Common myeloid progenitor, CD34-positive (primary cell): ENCODE results near the gene RIT2.
"Not testable (repeated sequence)": the region's sequence is repeated elsewhere in the genome, so short reads cannot be mapped to it uniquely, and the experiment has no call there.

Experiments used
- CTCF ChIA-PET: fragments of 350-600 bp; sonication (Branson Sonifier 250); formaldehyde crosslinking; loops from one replicate; lab custom pipeline; 2021; ENCODE audit warnings: antibody characterized with exemption; lab: Charles Lee
- POLR2A ChIA-PET: fragments of 350-600 bp; sonication (Branson Sonifier 250); formaldehyde crosslinking; loops from one replicate; lab custom pipeline; 2021; ENCODE audit warnings: antibody characterized with exemption; lab: Charles Lee
- DNase-seq, 3 donors: peaks; one replicate each; pipeline versions ENCODE4 v3.0.0 to v3.0.0-alpha.2; 2013
- H3K27ac ChIP-seq, 2 experiments: 1 replicate in 1 of 2; 2 replicates in 1 of 2; pipeline ENCODE4 v1.7.0; 2013; ENCODE audit warnings: inconsistent platforms in 2 of 2, low read length in 2 of 2, mild to moderate bottlenecking in 2 of 2, low read depth in 1 of 2, moderate library complexity in 1 of 2; ENCODE audit not compliant: severe bottlenecking in 2 of 2, insufficient read depth in 1 of 2, poor library complexity in 1 of 2
- H3K27me3 ChIP-seq, 5 experiments: replicated peaks in 2 of 5; 1 replicate in 3 of 5; 2 replicates in 2 of 5; pipeline versions ENCODE4 v1.6.1 to v1.7.0; 2013; ENCODE audit warnings: low read length in 4 of 5, mild to moderate bottlenecking in 2 of 5, moderate library complexity in 2 of 5, inconsistent platforms in 1 of 5; ENCODE audit not compliant: insufficient read depth in 5 of 5, control insufficient read depth in 4 of 5
- H3K36me3 ChIP-seq, 4 experiments: 1 replicate in 2 of 4; 2 replicates in 2 of 4; pipeline versions ENCODE4 v1.6.1 to v1.7.0; 2013; ENCODE audit warnings: low read length in 3 of 4, control low read depth in 1 of 4, mild to moderate bottlenecking in 1 of 4; ENCODE audit not compliant: control insufficient read depth in 4 of 4, insufficient read depth in 4 of 4
- H3K4me1 ChIP-seq, 4 experiments: 1 replicate in 3 of 4; 2 replicates in 1 of 4; pipeline versions ENCODE4 v1.6.1 to v1.7.1; 2013; ENCODE audit warnings: low read length in 3 of 4, mild to moderate bottlenecking in 3 of 4, control low read depth in 1 of 4, inconsistent platforms in 1 of 4, moderate library complexity in 1 of 4; ENCODE audit not compliant: control insufficient read depth in 4 of 4, insufficient read depth in 4 of 4; ENCODE audit errors: control extremely low read depth in 1 of 4
- H3K4me3 ChIP-seq, 7 experiments: 1 replicate in 4 of 7; 2 replicates in 3 of 7; pipeline versions ENCODE4 v1.5.1 to v1.7.0; 2013; ENCODE audit warnings: mild to moderate bottlenecking in 7 of 7, low read length in 6 of 7, moderate library complexity in 6 of 7, inconsistent platforms in 2 of 7, low read depth in 2 of 7, control low read depth in 1 of 7; ENCODE audit not compliant: insufficient read depth in 4 of 7, control insufficient read depth in 1 of 7; ENCODE audit errors: extremely low read depth in 1 of 7
- H3K9me3 ChIP-seq, 5 experiments: 1 replicate in 4 of 5; 2 replicates in 1 of 5; pipeline versions ENCODE4 v1.6.1 to v1.7.1; 2013; ENCODE audit warnings: low read length in 4 of 5, mild to moderate bottlenecking in 2 of 5, inconsistent platforms in 1 of 5, low read depth in 1 of 5, moderate library complexity in 1 of 5; ENCODE audit not compliant: control insufficient read depth in 4 of 5, insufficient read depth in 2 of 5; ENCODE audit errors: control extremely low read depth in 1 of 5
- WGBS: methylation state at CpG from one replicate; pipeline ENCODE4 v1.1.5; 2013; ENCODE audit not compliant: insufficient coverage; 5-methylcytosine and 5-hydroxymethylcytosine counted together

The RIT2 gene

DNA sequence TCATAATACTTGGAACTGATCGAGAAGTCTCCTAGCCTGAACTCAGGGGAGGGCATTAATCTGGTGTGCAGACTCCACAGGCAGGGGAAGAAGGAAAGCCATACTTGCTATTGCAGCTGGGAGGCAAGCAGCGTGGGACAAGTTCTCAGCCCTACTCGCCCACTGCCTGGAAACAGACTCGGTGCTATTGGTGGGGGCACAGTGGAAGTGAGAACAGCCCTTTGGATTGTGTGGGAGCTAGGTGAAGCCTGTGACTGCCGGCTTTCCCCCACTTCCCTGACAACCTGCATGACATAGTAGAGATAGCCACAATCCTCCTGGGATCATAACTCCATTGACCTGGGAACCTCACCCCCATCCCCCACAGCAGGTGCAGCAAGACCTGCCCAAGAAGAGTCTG is 301.3 kb downstream of the RIT2 start:
- Histone ChIP-seq H3K4me1 (no peaks in the 10 kb centered on the region), H3K27me3 (no peaks in the 10 kb centered on the region), H3K9me3 (no peaks in the 10 kb centered on the region), H3K4me3 (no peak overlapping the region), H3K27ac (no peak overlapping the region), H3K36me3 (no peaks in the 10 kb centered on the region)
- CTCF ChIA-PET: no interaction called here
- 87% methylated on average over 4 of the region's 5 CpGs for WGBS
- no peak for DNase-seq
- POLR2A ChIA-PET: no interaction called here

GRCh38 chr18:42813570-42813969 is 301.9 kb downstream of the RIT2 start:
- DNase-seq: no peak
- Histone ChIP-seq H3K27ac (no peak overlapping the region), H3K4me3 (no peak overlapping the region), H3K36me3 (no peaks in the 10 kb centered on the region), H3K27me3 (no peaks in the 10 kb centered on the region), H3K9me3 (no peaks in the 10 kb centered on the region), H3K4me1 (no peaks in the 10 kb centered on the region)
- POLR2A ChIA-PET: no interaction called here
- CTCF ChIA-PET: no interaction called here
- 44% methylated on average over 3 of the region's 4 CpGs for WGBS

DNA sequence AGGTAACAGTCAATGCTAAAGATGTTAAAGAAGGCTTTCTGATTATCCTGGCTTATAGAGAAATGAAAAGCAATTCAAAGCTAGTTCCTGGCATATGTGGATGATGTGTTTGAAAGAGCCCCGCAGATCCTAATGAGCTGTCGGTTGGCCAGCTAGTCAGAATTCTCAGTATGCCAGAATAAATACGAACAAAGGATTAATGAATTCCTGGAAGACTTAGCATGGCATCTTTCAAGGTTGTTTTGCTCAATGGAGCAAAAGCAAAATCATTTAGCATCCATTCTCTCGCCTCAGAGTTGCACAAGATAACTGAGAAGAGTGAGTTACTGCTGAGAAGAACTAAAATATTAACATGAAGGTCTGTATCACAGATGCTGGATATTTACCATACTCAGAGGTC is 307.6 kb downstream of the RIT2 start:
- Histone ChIP-seq H3K27me3 (no peaks in the 10 kb centered on the region), H3K4me1 (no peaks in the 10 kb centered on the region), H3K27ac (no peak overlapping the region), H3K4me3 (no peak overlapping the region), H3K36me3 (no peaks in the 10 kb centered on the region), H3K9me3 (no peaks in the 10 kb centered on the region)
- ChIA-PET POLR2A (no interaction called here), CTCF (no interaction called here)
- no peak for DNase-seq
- WGBS: 79% methylated on average over 2 of the region's 4 CpGs

DNA sequence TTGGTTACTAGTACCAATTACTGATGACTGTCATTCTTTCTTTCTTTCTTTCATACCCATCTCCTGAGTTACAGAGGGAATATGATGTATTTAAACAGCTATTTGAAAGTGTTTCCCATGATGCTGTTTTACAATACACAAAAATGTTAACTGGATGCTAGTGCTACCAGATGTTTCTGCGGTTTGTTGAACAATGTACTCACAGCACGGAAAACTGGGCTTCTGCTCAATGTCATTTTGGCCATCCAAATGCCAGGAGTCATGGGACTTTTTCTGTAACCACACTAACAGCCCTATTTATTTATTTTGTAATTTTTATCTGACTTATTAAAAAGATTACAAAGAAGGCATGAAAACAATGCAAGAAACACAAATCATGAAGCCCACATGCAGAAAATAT is 313.8 kb downstream of the RIT2 start:
- 100% methylated on average over 2 of the region's 2 CpGs for WGBS
- no peaks in the 10 kb centered on the region for H3K9me3 ChIP-seq
- H3K27me3 ChIP-seq: no peaks in the 10 kb centered on the region
- DNase-seq: no peak
- no peak overlapping the region for H3K27ac ChIP-seq
- H3K4me1 ChIP-seq: no peaks in the 10 kb centered on the region
- no peaks in the 10 kb centered on the region for H3K36me3 ChIP-seq
- ChIA-PET POLR2A (no interaction called here), CTCF (no interaction called here)
- H3K4me3 ChIP-seq: no peak overlapping the region

DNA sequence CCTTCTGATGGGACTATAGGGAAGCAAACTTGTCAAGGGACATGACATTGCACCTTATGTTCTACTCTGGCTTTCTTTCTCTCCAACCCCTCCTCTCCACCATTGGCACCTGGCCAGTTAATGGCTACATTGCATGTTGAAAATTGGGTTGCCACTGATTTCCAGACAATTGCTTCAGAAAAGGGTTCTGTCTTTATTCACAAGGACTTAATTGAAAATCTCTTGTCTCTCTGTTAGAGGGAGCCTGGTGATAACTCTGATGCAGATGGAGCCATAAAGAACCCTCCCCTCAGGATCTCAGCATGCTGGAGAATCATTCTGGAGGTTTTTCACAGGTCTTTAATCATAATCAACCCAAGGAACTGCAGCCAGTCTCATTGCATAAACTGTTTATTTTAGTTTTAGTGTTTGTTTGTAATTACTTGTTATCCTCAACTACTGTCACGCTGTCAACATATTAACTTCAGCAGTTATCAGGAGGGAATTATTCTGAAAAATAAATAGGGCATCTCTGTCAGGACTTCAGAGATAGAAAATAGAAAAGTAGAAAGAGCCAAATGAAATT is 316.8 kb downstream of the RIT2 start:
- CTCF ChIA-PET: no interaction called here

GRCh38 chr18:42795213-42795789 is 320.2 kb downstream of the RIT2 start:
- H3K27ac ChIP-seq, H3K36me3 ChIP-seq, H3K9me3 ChIP-seq, H3K4me3 ChIP-seq, CTCF ChIA-PET, H3K4me1 ChIP-seq, DNase-seq, H3K27me3 ChIP-seq, POLR2A ChIA-PET: not testable (repeated sequence)
- 95% methylated on average over 20 of the region's 33 CpGs for WGBS

More for the DNA sequence above, 316.8 kb downstream of the RIT2 start:
- POLR2A ChIA-PET: no interaction called here
- DNase-seq: no peak
- no CpG with 5 or more reads among the region's 1 CpG for whole genome bisulfite sequencing
- H3K4me3 ChIP-seq: no peak overlapping the region
- H3K27me3 ChIP-seq: no peaks in the 10 kb centered on the region
- no peaks in the 10 kb centered on the region for H3K36me3 ChIP-seq
- no peaks in the 10 kb centered on the region for H3K9me3 ChIP-seq
- no peaks in the 10 kb centered on the region for H3K4me1 ChIP-seq
- no peak overlapping the region for H3K27ac ChIP-seq

DNA sequence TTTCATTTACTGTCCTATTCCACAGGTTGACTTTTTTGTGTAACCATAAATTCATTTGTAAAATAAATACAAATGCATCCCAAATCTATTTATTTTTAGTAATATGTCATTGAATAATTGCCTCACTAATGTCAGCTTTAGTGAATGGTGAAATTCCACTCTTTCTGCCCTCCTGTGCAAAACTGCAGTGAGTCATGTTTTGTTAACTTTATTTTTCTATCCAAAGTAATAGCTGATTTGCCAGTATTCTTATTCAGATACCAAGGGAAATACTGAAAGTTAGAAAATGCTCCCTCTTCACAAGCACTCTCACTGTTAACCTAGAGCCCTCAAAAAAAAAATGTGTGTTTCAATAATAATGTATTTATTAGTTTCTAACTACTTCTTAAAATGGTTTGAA is 322.8 kb downstream of the RIT2 start:
- H3K4me3 ChIP-seq: no peak overlapping the region
- POLR2A ChIA-PET: no interaction called here
- H3K27me3 ChIP-seq: no peaks in the 10 kb centered on the region
- H3K4me1 ChIP-seq: no peaks in the 10 kb centered on the region
- no peaks in the 10 kb centered on the region for H3K9me3 ChIP-seq
- CTCF ChIA-PET: no interaction called here
- H3K36me3 ChIP-seq: no peaks in the 10 kb centered on the region
- no peak for DNase-seq
- no peak overlapping the region for H3K27ac ChIP-seq
